ENCODE measurements around the gene ADAMTS8.

ADAMTS8 gene

GRCh38 chr11:130416530-130416882 lies 11.9 kb downstream of the ADAMTS8 start:
- no peak overlapping the region for H2BK120ac ChIP-seq (ENCODE audit: low read depth, low read length)
- no peak overlapping the region for H3K27ac ChIP-seq (ENCODE audit: low read depth, low read length)
- H3K4me3 ChIP-seq (ENCODE audit: low read length) = no peak overlapping the region
- H3K79me2 ChIP-seq (ENCODE audit: control insufficient read depth, insufficient read depth, low read length) = no peaks in the 10 kb centered on the region
- no peak overlapping the region for H2AK5ac ChIP-seq (ENCODE audit: low read length)
- H4K5ac ChIP-seq (ENCODE audit: low read length) = no peak overlapping the region
- no peak overlapping the region for H3K56ac ChIP-seq (ENCODE audit: low read length)
- H3K18ac ChIP-seq (ENCODE audit: low read length) = no peak overlapping the region
- no peaks in the 10 kb centered on the region for H3K4me1 ChIP-seq (ENCODE audit: control insufficient read depth, low read depth, low read length)
- no peaks in the 10 kb centered on the region for H3K79me1 ChIP-seq (ENCODE audit: low read length)
- no peaks in the 10 kb centered on the region for H3K36me3 ChIP-seq (ENCODE audit: control insufficient read depth, insufficient read depth, low read length)
- no peak overlapping the region for H2BK5ac ChIP-seq (ENCODE audit: low read length)
- H3K27me3 ChIP-seq (ENCODE audit: insufficient read depth, low read length, poor library complexity) = no peaks in the 10 kb centered on the region
- H4K8ac ChIP-seq (ENCODE audit: low read depth, low read length) = no peak overlapping the region
- DNase-seq = no peak
- H3K23ac ChIP-seq (ENCODE audit: low read length) = no peak overlapping the region
- WGBS (ENCODE audit: extremely low coverage, insufficient coverage, low lambda C conversion rate) = no CpG with 5 or more reads among the region's 12 CpGs
- no peak overlapping the region for H3K4me2 ChIP-seq (ENCODE audit: low read length)
- no peak overlapping the region for H3K9ac ChIP-seq (ENCODE audit: low read length)
- no peak overlapping the region for H2BK15ac ChIP-seq (replicated peaks; ENCODE audit: low read depth)
- no peak overlapping the region for H3K4ac ChIP-seq (ENCODE audit: low read depth, low read length)

GRCh38 chr11:130415731-130416529 lies 12.5 kb downstream of the ADAMTS8 start:
- Histone ChIP-seq H3K4ac (ENCODE audit: low read depth, low read length) (no peak overlapping the region), H2BK15ac (replicated peaks; ENCODE audit: low read depth) (no peak overlapping the region), H2AK5ac (ENCODE audit: low read length) (no peak overlapping the region), H3K9ac (ENCODE audit: low read length) (no peak overlapping the region), H3K56ac (ENCODE audit: low read length) (no peak overlapping the region), H2BK120ac (ENCODE audit: low read depth, low read length) (no peak overlapping the region), H3K79me1 (ENCODE audit: low read length) (no peaks in the 10 kb centered on the region), H3K36me3 (ENCODE audit: control insufficient read depth, insufficient read depth, low read length) (no peaks in the 10 kb centered on the region), H3K79me2 (ENCODE audit: control insufficient read depth, insufficient read depth, low read length) (no peaks in the 10 kb centered on the region), H3K27ac (ENCODE audit: low read depth, low read length) (no peak overlapping the region), H2BK5ac (ENCODE audit: low read length) (no peak overlapping the region), H3K23ac (ENCODE audit: low read length) (no peak overlapping the region), H3K4me2 (ENCODE audit: low read length) (no peak overlapping the region), H3K27me3 (ENCODE audit: insufficient read depth, low read length, poor library complexity) (no peaks in the 10 kb centered on the region), H3K4me3 (ENCODE audit: low read length) (no peak overlapping the region), H4K5ac (ENCODE audit: low read length) (no peak overlapping the region), H3K18ac (ENCODE audit: low read length) (no peak overlapping the region), H3K4me1 (ENCODE audit: control insufficient read depth, low read depth, low read length) (no peaks in the 10 kb centered on the region), H4K8ac (ENCODE audit: low read depth, low read length) (no peak overlapping the region)
- no CpG with 5 or more reads among the region's 37 CpGs for WGBS (ENCODE audit: extremely low coverage, insufficient coverage, low lambda C conversion rate)
- no peak for DNase-seq

GRCh38 chr11:130414107-130415080 lies 14.0 kb downstream of the ADAMTS8 start:
- Histone ChIP-seq H2BK120ac (ENCODE audit: low read depth, low read length) (no peak overlapping the region), H3K4me2 (ENCODE audit: low read length) (no peak overlapping the region), H3K27me3 (ENCODE audit: insufficient read depth, low read length, poor library complexity) (no peaks in the 10 kb centered on the region), H4K5ac (ENCODE audit: low read length) (no peak overlapping the region), H3K79me1 (ENCODE audit: low read length) (no peaks in the 10 kb centered on the region), H3K4me3 (ENCODE audit: low read length) (no peak overlapping the region), H3K18ac (ENCODE audit: low read length) (no peak overlapping the region), H3K9ac (ENCODE audit: low read length) (no peak overlapping the region), H3K23ac (ENCODE audit: low read length) (no peak overlapping the region), H3K56ac (ENCODE audit: low read length) (no peak overlapping the region), H2BK15ac (replicated peaks; ENCODE audit: low read depth) (no peak overlapping the region), H3K79me2 (ENCODE audit: control insufficient read depth, insufficient read depth, low read length) (no peaks in the 10 kb centered on the region), H3K4me1 (ENCODE audit: control insufficient read depth, low read depth, low read length) (no peaks in the 10 kb centered on the region), H3K36me3 (ENCODE audit: control insufficient read depth, insufficient read depth, low read length) (no peaks in the 10 kb centered on the region), H3K27ac (ENCODE audit: low read depth, low read length) (no peak overlapping the region), H2AK5ac (ENCODE audit: low read length) (no peak overlapping the region), H2BK5ac (ENCODE audit: low read length) (no peak overlapping the region), H4K8ac (ENCODE audit: low read depth, low read length) (no peak overlapping the region), H3K4ac (ENCODE audit: low read depth, low read length) (no peak overlapping the region)
- no CpG with 5 or more reads among the region's 24 CpGs for WGBS (ENCODE audit: extremely low coverage, insufficient coverage, low lambda C conversion rate)
- DNase-seq = no peak

DNA sequence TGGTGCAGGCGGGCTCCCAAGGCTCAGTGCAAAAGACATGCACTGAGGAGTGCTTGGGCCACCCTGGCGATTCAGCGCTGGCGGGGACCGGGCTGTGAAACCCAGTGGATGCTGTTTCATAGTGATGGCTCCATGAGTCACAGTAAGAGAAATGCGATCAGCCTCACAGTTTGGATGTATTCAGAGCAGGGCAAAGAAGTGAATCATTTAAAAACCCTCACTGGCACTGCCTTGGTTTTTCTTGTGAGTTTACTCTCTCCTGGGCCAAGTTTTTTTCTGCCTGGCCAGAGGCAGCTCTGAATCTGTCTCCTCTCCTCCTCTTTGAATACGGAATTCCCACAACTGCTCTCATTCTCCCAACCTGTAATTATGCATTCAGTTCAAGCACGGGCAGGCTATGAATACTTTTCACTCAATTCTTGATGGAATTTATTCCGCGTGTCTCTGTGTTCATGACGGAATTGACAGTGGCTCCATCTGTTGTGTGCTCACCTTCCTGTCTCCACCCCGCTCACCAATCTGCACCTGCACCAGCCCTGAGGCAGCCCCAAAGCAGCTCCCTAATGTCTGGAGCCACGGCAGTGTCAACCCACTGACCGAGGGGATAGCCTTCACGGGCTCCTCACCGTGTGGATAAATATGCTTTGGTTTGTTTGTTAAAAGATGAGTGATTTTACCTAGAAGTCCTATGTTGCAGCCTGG lies 14.9 kb downstream of the ADAMTS8 start:
- H3K27ac ChIP-seq (ENCODE audit: low read depth, low read length) = no peak overlapping the region
- no peaks in the 10 kb centered on the region for H3K27me3 ChIP-seq (ENCODE audit: insufficient read depth, low read length, poor library complexity)
- no peak overlapping the region for H4K5ac ChIP-seq (ENCODE audit: low read length)

GRCh38 chr11:130411223-130411622 lies 17.2 kb downstream of the ADAMTS8 start:
- no peak overlapping the region for H2BK5ac ChIP-seq (ENCODE audit: low read length)
- no peak overlapping the region for H3K4me2 ChIP-seq (ENCODE audit: low read length)
- H2BK120ac ChIP-seq (ENCODE audit: low read depth, low read length) = no peak overlapping the region
- H3K79me1 ChIP-seq (ENCODE audit: low read length) = no peaks in the 10 kb centered on the region
- H4K8ac ChIP-seq (ENCODE audit: low read depth, low read length) = no peak overlapping the region
- H3K18ac ChIP-seq (ENCODE audit: low read length) = no peak overlapping the region
- no peaks in the 10 kb centered on the region for H3K27me3 ChIP-seq (ENCODE audit: insufficient read depth, low read length, poor library complexity)
- no peak for DNase-seq
- no CpG with 5 or more reads among the region's 11 CpGs for WGBS (ENCODE audit: extremely low coverage, insufficient coverage, low lambda C conversion rate)
- no peaks in the 10 kb centered on the region for H3K36me3 ChIP-seq (ENCODE audit: control insufficient read depth, insufficient read depth, low read length)
- no peak overlapping the region for H3K23ac ChIP-seq (ENCODE audit: low read length)
- no peak overlapping the region for H4K5ac ChIP-seq (ENCODE audit: low read length)
- no peak overlapping the region for H3K27ac ChIP-seq (ENCODE audit: low read depth, low read length)
- H2AK5ac ChIP-seq (ENCODE audit: low read length) = no peak overlapping the region
- no peaks in the 10 kb centered on the region for H3K4me1 ChIP-seq (ENCODE audit: control insufficient read depth, low read depth, low read length)
- no peak overlapping the region for H3K9ac ChIP-seq (ENCODE audit: low read length)
- H3K4me3 ChIP-seq (ENCODE audit: low read length) = no peak overlapping the region
- no peak overlapping the region for H3K4ac ChIP-seq (ENCODE audit: low read depth, low read length)
- no peak overlapping the region for H2BK15ac ChIP-seq (replicated peaks; ENCODE audit: low read depth)
- no peak overlapping the region for H3K56ac ChIP-seq (ENCODE audit: low read length)
- H3K79me2 ChIP-seq (ENCODE audit: control insufficient read depth, insufficient read depth, low read length) = no peaks in the 10 kb centered on the region

More for the DNA sequence above, 14.9 kb downstream of the ADAMTS8 start:
- Histone ChIP-seq H3K36me3 (ENCODE audit: control insufficient read depth, insufficient read depth, low read length) (no peaks in the 10 kb centered on the region), H3K9ac (ENCODE audit: low read length) (no peak overlapping the region), H3K23ac (ENCODE audit: low read length) (no peak overlapping the region), H2AK5ac (ENCODE audit: low read length) (no peak overlapping the region), H2BK120ac (ENCODE audit: low read depth, low read length) (no peak overlapping the region), H3K4ac (ENCODE audit: low read depth, low read length) (no peak overlapping the region), H3K56ac (ENCODE audit: low read length) (no peak overlapping the region), H3K79me1 (ENCODE audit: low read length) (no peaks in the 10 kb centered on the region), H3K4me1 (ENCODE audit: control insufficient read depth, low read depth, low read length) (no peaks in the 10 kb centered on the region), H4K8ac (ENCODE audit: low read depth, low read length) (no peak overlapping the region), H3K4me3 (ENCODE audit: low read length) (no peak overlapping the region), H2BK5ac (ENCODE audit: low read length) (no peak overlapping the region), H3K4me2 (ENCODE audit: low read length) (no peak overlapping the region), H3K79me2 (ENCODE audit: control insufficient read depth, insufficient read depth, low read length) (no peaks in the 10 kb centered on the region), H2BK15ac (replicated peaks; ENCODE audit: low read depth) (no peak overlapping the region), H3K18ac (ENCODE audit: low read length) (no peak overlapping the region)
- no peak for DNase-seq
- WGBS (ENCODE audit: extremely low coverage, insufficient coverage, low lambda C conversion rate) = no CpG with 5 or more reads among the region's 16 CpGs

Measured in mesendoderm (in vitro differentiated cells).